Osteoblast (primary cell): ENCODE data around the gene SLC39A10. TPM values are rescaled to one million over a fixed set of nuclear protein-coding genes. Genes with fewer than 3 reads are reported as not detected.
A peak's percentile ranks its signal among the peaks of the same experiment; 100 is the strongest.

Experiments
- DNase-seq: peaks from one replicate; pipeline ENCODE4 v3.0.0; 2011; ENCODE audit warnings: low spot score, mixed read lengths; ENCODE audit not compliant: insufficient read length; ENCODE audit errors: missing footprints
- H2AFZ ChIP-seq: 2 replicates; pipeline ENCODE4 v1.6.0; 2011; ENCODE audit warnings: mild to moderate bottlenecking, low read length
- H3K27ac ChIP-seq: 2 replicates; pipeline ENCODE4 v1.5.1; 2011; ENCODE audit warnings: mild to moderate bottlenecking, low read depth, low read length, moderate library complexity
- H3K27me3 ChIP-seq: 2 replicates; pipeline ENCODE4 v1.6.0; 2012; ENCODE audit warnings: mild to moderate bottlenecking, control low read depth, inconsistent platforms, low read length, moderate library complexity; ENCODE audit not compliant: insufficient read depth
- H3K36me3 ChIP-seq: 2 replicates; pipeline ENCODE4 v1.5.1; 2011; ENCODE audit warnings: mild to moderate bottlenecking, low read length, control low read depth, moderate library complexity; ENCODE audit not compliant: insufficient read depth
- H3K4me1 ChIP-seq: 2 replicates; pipeline ENCODE4 v1.5.1; 2011; ENCODE audit warnings: mild to moderate bottlenecking, low read length, control low read depth, moderate library complexity; ENCODE audit not compliant: insufficient read depth
- H3K4me2 ChIP-seq: 2 replicates; pipeline ENCODE4 v1.6.0; 2011; ENCODE audit warnings: mild to moderate bottlenecking, low read length; ENCODE audit not compliant: insufficient read depth
- H3K4me3 ChIP-seq: fragments of 200-600 bp; sonication (generic); 3 replicates; pipeline ENCODE4 v1.5.1; 2012; ENCODE audit warnings: mild to moderate bottlenecking, low read length, inconsistent platforms; ENCODE audit not compliant: insufficient read depth
- H3K79me2 ChIP-seq: 2 replicates; pipeline ENCODE4 v1.6.0; 2012; ENCODE audit warnings: mild to moderate bottlenecking, low read length, control low read depth, inconsistent platforms; ENCODE audit not compliant: insufficient read depth
- H3K9me3 ChIP-seq: 2 replicates; pipeline ENCODE4 v1.5.1; 2011; ENCODE audit warnings: low read depth, low read length, control low read depth
- H4K20me1 ChIP-seq: 2 replicates; pipeline ENCODE4 v1.6.0; 2012; ENCODE audit warnings: mild to moderate bottlenecking, low read length, control low read depth; ENCODE audit not compliant: insufficient read depth
- CTCF ChIP-seq: IDR thresholded peaks from 2 replicates; pipeline ENCODE4 v1.5.1; 2011; ENCODE audit warnings: mild to moderate bottlenecking, low read depth, low read length, moderate library complexity; ENCODE audit errors: extremely low read depth
- total RNA-seq: library from RNA; depleted of rRNA; stranded (reverse); fragments of >200 nt; gene quantifications from 2 replicates; pipeline ENCODE4 v1.2.3, GENCODE V29; 2012

The SLC39A10 gene
- total RNA-seq, 1 donor, result 31.8 TPM

GRCh38 chr2:195612611-195613495 is 44.2 kb upstream of the SLC39A10 start:
- Histone ChIP-seq H3K27me3 (no peaks in the 10 kb centered on the region), H3K4me1 (peaks cover 27% of the 10 kb centered on the region), H2AFZ (peak overlapping the region; percentile 20), H3K4me3 (peak overlapping the region; percentile 61), H3K4me2 (peak overlapping the region; percentile 77), H3K79me2 (no peaks in the 10 kb centered on the region), H3K36me3 (no peaks in the 10 kb centered on the region), H3K9me3 (no peaks in the 10 kb centered on the region), H4K20me1 (no peaks in the 10 kb centered on the region), H3K27ac (peak overlapping the region; percentile 93)
- DNase-seq, result no peak
- TF ChIP-seq CTCF, result no peak

- H3K9me3 ChIP-seq, result no peaks in the 10 kb centered on the region
- H3K4me3 ChIP-seq, result peak overlapping the region; percentile 61
- peak overlapping the region; percentile 93 for H3K27ac ChIP-seq
- peak overlapping the region; percentile 77 for H3K4me2 ChIP-seq
- no peaks in the 10 kb centered on the region for H3K36me3 ChIP-seq
- no peaks in the 10 kb centered on the region for H3K79me2 ChIP-seq
- H2AFZ ChIP-seq, result peak overlapping the region; percentile 25
- no peak for DNase-seq
- TF ChIP-seq CTCF, result no peak
- H3K27me3 ChIP-seq, result no peaks in the 10 kb centered on the region
- H4K20me1 ChIP-seq, result no peaks in the 10 kb centered on the region
- peaks cover 27% of the 10 kb centered on the region for H3K4me1 ChIP-seq
Measured at GRCh38 chr2:195613922-195614321, 43.1 kb upstream of the SLC39A10 start.

GRCh38 chr2:195619590-195619989 is 37.4 kb upstream of the SLC39A10 start:
- H3K27me3 ChIP-seq, result no peaks in the 10 kb centered on the region
- TF ChIP-seq CTCF, result no peak
- no peak overlapping the region for H3K4me2 ChIP-seq
- H3K4me3 ChIP-seq, result no peak overlapping the region
- no peak overlapping the region for H2AFZ ChIP-seq
- H3K79me2 ChIP-seq, result no peaks in the 10 kb centered on the region
- no peak for DNase-seq
- H3K4me1 ChIP-seq, result peaks cover 11% of the 10 kb centered on the region
- no peaks in the 10 kb centered on the region for H3K9me3 ChIP-seq
- no peaks in the 10 kb centered on the region for H4K20me1 ChIP-seq
- H3K27ac ChIP-seq, result no peak overlapping the region
- no peaks in the 10 kb centered on the region for H3K36me3 ChIP-seq

GRCh38 chr2:195620501-195620900 is 36.5 kb upstream of the SLC39A10 start:
- TF ChIP-seq CTCF, result no peak
- Histone ChIP-seq H3K27me3 (no peaks in the 10 kb centered on the region), H3K4me2 (no peak overlapping the region), H3K79me2 (no peaks in the 10 kb centered on the region), H3K4me3 (no peak overlapping the region), H3K9me3 (no peaks in the 10 kb centered on the region), H3K36me3 (no peaks in the 10 kb centered on the region), H2AFZ (no peak overlapping the region), H4K20me1 (no peaks in the 10 kb centered on the region), H3K27ac (no peak overlapping the region), H3K4me1 (peaks cover 8% of the 10 kb centered on the region)
- DNase-seq, result no peak
